Measurements from ENCODE around the gene PPP1R7. TPM values are rescaled to one million over a fixed set of nuclear protein-coding genes. Genes with fewer than 3 reads are reported as not detected.

PPP1R7 gene
- total RNA-seq, 2 experiments from 2014 or later: 36.4 to 38.2 TPM

DNA sequence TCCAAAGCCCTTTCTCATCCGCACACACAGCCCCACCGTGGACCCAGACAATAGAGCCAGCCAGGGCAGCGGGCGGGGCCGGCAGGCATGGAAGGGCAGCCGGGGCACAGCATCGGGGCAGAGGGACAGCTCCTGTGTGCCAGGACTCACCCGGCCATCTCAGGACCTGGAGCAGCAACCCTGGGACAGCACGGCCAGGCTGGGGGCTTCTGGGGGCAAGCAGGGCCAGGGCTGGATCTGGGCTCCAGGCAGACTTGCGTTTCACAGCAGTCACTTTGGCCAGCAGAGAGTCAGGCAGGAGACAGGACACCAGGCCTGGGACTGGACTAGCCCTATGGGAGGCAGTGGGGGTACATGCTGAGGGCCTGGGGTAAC lies 53.7 kb downstream of the PPP1R7 start:
- Mint-ChIP-seq H3K9me3 (no peaks in the 10 kb centered on the region), H3K36me3 (ENCODE audit: low read depth) (no peaks in the 10 kb centered on the region), H3K4me3 (no peak overlapping the region), H3K4me1 (ENCODE audit: low read depth) (no peaks in the 10 kb centered on the region), H3K27ac (no peak overlapping the region), H3K27me3 (no peaks in the 10 kb centered on the region)
- H3K27ac ChIP-seq (ENCODE audit: low read depth in 1 of 2, low read length in 2 of 2): no peak overlapping the region
- H3K4me1 ChIP-seq (ENCODE audit: insufficient read depth, low read length): no peaks in the 10 kb centered on the region
- POLR2A ChIA-PET: no interaction called here
- CTCF ChIA-PET: no interaction called here
- intact Hi-C loops (cut with DNase I, micrococcal nuclease): no loop called here
- no peaks in the 10 kb centered on the region for H3K36me3 ChIP-seq (ENCODE audit: insufficient read depth, low read length)
- H3K27me3 ChIP-seq (ENCODE audit: control insufficient read depth in 1 of 2, insufficient read depth in 2 of 2, low read length in 2 of 2): no peaks in the 10 kb centered on the region
- TF ChIP-seq, protein P1, sequence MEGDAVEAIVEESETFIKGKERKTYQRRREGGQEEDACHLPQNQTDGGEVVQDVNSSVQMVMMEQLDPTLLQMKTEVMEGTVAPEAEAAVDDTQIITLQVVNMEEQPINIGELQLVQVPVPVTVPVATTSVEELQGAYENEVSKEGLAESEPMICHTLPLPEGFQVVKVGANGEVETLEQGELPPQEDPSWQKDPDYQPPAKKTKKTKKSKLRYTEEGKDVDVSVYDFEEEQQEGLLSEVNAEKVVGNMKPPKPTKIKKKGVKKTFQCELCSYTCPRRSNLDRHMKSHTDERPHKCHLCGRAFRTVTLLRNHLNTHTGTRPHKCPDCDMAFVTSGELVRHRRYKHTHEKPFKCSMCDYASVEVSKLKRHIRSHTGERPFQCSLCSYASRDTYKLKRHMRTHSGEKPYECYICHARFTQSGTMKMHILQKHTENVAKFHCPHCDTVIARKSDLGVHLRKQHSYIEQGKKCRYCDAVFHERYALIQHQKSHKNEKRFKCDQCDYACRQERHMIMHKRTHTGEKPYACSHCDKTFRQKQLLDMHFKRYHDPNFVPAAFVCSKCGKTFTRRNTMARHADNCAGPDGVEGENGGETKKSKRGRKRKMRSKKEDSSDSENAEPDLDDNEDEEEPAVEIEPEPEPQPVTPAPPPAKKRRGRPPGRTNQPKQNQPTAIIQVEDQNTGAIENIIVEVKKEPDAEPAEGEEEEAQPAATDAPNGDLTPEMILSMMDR (IDR thresholded peaks at IDR 0.05): no peak
- ATAC-seq (ENCODE audit: poor library complexity) (no peak), DNase-seq (no peak)
- H3K9me3 ChIP-seq (ENCODE audit: control insufficient read depth in 1 of 2, insufficient read depth in 1 of 2, low read length in 2 of 2): no peaks in the 10 kb centered on the region
- H3K4me3 ChIP-seq (ENCODE audit: low read length): no peak overlapping the region

DNA sequence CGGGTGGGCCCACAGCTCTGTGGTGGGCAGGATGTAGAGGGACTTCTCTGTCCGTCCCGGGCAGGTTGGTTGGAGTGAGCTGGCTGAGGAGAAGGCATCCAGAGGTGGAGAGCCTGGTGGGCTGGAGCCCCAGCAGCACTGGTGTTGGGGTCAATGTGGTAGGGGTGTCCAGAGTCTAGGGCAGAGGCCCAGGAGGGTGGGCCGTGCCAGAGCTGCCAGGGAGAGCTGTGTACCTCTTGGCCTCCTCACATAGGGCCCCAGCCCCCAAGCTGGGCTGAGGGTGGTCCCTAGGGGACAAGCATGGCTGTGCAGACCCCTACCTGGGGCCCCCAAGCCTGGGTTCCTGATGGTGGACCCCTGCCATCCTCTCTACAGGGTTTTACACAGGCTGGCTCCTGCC lies 54.2 kb downstream of the PPP1R7 start:
- Mint-ChIP-seq H3K4me1 (ENCODE audit: low read depth) (no peaks in the 10 kb centered on the region), H3K27ac (no peak overlapping the region), H3K4me3 (no peak overlapping the region), H3K27me3 (no peaks in the 10 kb centered on the region), H3K36me3 (ENCODE audit: low read depth) (no peaks in the 10 kb centered on the region), H3K9me3 (no peaks in the 10 kb centered on the region)
- TF ChIP-seq, protein P1 (IDR thresholded peaks at IDR 0.05): no peak
- Histone ChIP-seq H3K36me3 (ENCODE audit: insufficient read depth, low read length) (no peaks in the 10 kb centered on the region), H3K27me3 (ENCODE audit: control insufficient read depth in 1 of 2, insufficient read depth in 2 of 2, low read length in 2 of 2) (no peaks in the 10 kb centered on the region), H3K4me1 (ENCODE audit: insufficient read depth, low read length) (no peaks in the 10 kb centered on the region), H3K4me3 (ENCODE audit: low read length) (no peak overlapping the region), H3K27ac (ENCODE audit: low read depth in 1 of 2, low read length in 2 of 2) (no peak overlapping the region), H3K9me3 (ENCODE audit: control insufficient read depth in 1 of 2, insufficient read depth in 1 of 2, low read length in 2 of 2) (no peaks in the 10 kb centered on the region)
- ATAC-seq (ENCODE audit: poor library complexity) (no peak), DNase-seq (no peak)
- intact Hi-C loops (cut with DNase I, micrococcal nuclease): no loop called here
- CTCF ChIA-PET: no interaction called here
- POLR2A ChIA-PET: no interaction called here

DNA sequence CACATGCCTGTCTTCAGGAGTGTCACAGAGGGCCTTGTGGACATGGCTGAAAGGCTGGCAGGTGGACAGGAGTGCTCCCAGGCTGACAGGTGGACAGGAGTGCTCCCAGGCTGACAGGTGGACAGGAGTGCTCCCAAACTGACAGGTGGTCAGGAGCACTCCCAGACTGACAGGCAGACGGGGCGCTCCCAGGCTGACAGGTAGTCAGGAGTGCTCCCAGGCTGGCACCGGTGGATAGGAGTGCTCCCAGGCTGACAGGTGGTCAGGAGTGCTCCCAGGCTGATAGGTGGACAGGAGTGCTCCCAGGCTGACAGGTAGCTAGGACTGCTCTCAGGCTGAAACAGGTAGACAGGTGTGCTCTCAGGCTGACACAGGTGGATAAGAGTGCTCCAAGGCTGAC lies 54.8 kb downstream of the PPP1R7 start:
- TF ChIP-seq, protein P1 (IDR thresholded peaks at IDR 0.05): no peak
- Histone ChIP-seq H3K36me3 (ENCODE audit: insufficient read depth, low read length) (no peaks in the 10 kb centered on the region), H3K27ac (ENCODE audit: low read depth in 1 of 2, low read length in 2 of 2) (no peak overlapping the region), H3K4me1 (ENCODE audit: insufficient read depth, low read length) (no peaks in the 10 kb centered on the region), H3K9me3 (ENCODE audit: control insufficient read depth in 1 of 2, insufficient read depth in 1 of 2, low read length in 2 of 2) (no peaks in the 10 kb centered on the region), H3K27me3 (ENCODE audit: control insufficient read depth in 1 of 2, insufficient read depth in 2 of 2, low read length in 2 of 2) (no peaks in the 10 kb centered on the region), H3K4me3 (ENCODE audit: low read length) (no peak overlapping the region)
- DNase-seq (no peak), ATAC-seq (ENCODE audit: poor library complexity) (no peak)
- H3K36me3 Mint-ChIP-seq (ENCODE audit: low read depth): no peaks in the 10 kb centered on the region
- intact Hi-C loops (cut with DNase I, micrococcal nuclease): no loop called here
- no peaks in the 10 kb centered on the region for H3K4me1 Mint-ChIP-seq (ENCODE audit: low read depth)
- H3K4me3 Mint-ChIP-seq: no peak overlapping the region
- H3K27me3 Mint-ChIP-seq: no peaks in the 10 kb centered on the region
- ChIA-PET CTCF (no interaction called here), POLR2A (no interaction called here)
- H3K27ac Mint-ChIP-seq: no peak overlapping the region
- H3K9me3 Mint-ChIP-seq: no peaks in the 10 kb centered on the region

Measured in CD4-positive, alpha-beta T cell (primary cell).